ENCODE data around the gene PYDC2. TPM values are rescaled to one million over a fixed set of nuclear protein-coding genes. Genes with fewer than 3 reads are reported as not detected.

PYDC2 gene
- polyA plus RNA-seq, 2 of the 4 experiments (the other 2 are of a cell fraction) = not detected

GRCh38 chr3:191415566-191415965 lies 45.4 kb upstream of the PYDC2 start:
- 78% methylated on average over 9 of the region's 9 CpGs for WGBS (ENCODE audit: missing lambda C conversion rate)
- no peak overlapping the region for H3K27ac ChIP-seq
- no peak overlapping the region for H3K4me2 ChIP-seq
- no peak for ATAC-seq
- POLR2A ChIA-PET = no interaction called here
- DNase-seq (ENCODE audit: low read depth in 1 of 2, low spot score in 1 of 2) = no peak
- FAIRE-seq = no peak
- H3K9me3 ChIP-seq = no peaks in the 10 kb centered on the region
- H3K4me1 ChIP-seq = no peaks in the 10 kb centered on the region
- CTCF ChIA-PET = interaction anchor here (0.7 to 1.2 kb wide), 2 partner anchors 78 to 490 kb away, joined by 3 to 4 read pairs; no protein-coding TSS in a partner anchor
- H3K4me3 ChIP-seq = no peak overlapping the region
- no peak for TF ChIP-seq CBX8 (IDR thresholded peaks at IDR 0.05)
- no peak for TF ChIP-seq SREBF2 (IDR thresholded peaks at IDR 0.05)
- no peak for TF ChIP-seq HDAC2 (IDR thresholded peaks at IDR 0.05)
- no peak for TF ChIP-seq USF2 (IDR thresholded peaks at IDR 0.05)
- TF ChIP-seq ZSCAN20 (CRISPR knock-in tag; IDR thresholded peaks at IDR 0.05) = no peak
- TF ChIP-seq HOXB13 (CRISPR knock-in tag; IDR thresholded peaks at IDR 0.05; ENCODE audit: low read depth) = no peak
- no peak for TF ChIP-seq CEBPB (IDR thresholded peaks at IDR 0.05)
- no peak for TF ChIP-seq ZC3H11A (IDR thresholded peaks at IDR 0.05)

- no peak for ATAC-seq
- POLR2A ChIA-PET = no interaction called here
Measured at GRCh38 chr3:191417457-191417729, 43.6 kb upstream of the PYDC2 start.

More at GRCh38 chr3:191417457-191417729, 43.6 kb upstream of the PYDC2 start:
- no peak overlapping the region for H3K4me2 ChIP-seq
- 24% methylated on average over 6 of the region's 6 CpGs for WGBS (ENCODE audit: missing lambda C conversion rate)
- H3K4me3 ChIP-seq = no peak overlapping the region
- H3K9me3 ChIP-seq = no peaks in the 10 kb centered on the region
- H3K4me1 ChIP-seq = no peaks in the 10 kb centered on the region
- no peak for TF ChIP-seq FOSB (CRISPR knock-in tag; IDR thresholded peaks at IDR 0.05)
- TF ChIP-seq HOXA7 (CRISPR knock-in tag; IDR thresholded peaks at IDR 0.05) = no peak
- TF ChIP-seq EHF (CRISPR knock-in tag; IDR thresholded peaks at IDR 0.05) = no peak
- no peak for TF ChIP-seq REST (IDR thresholded peaks at IDR 0.05)
- no peak for TF ChIP-seq E2F6 (IDR thresholded peaks at IDR 0.05; ENCODE audit: borderline replicate concordance, low read depth)
- TF ChIP-seq PBX3 (IDR thresholded peaks at IDR 0.05) = no peak
- TF ChIP-seq HMGXB4 (CRISPR knock-in tag; IDR thresholded peaks at IDR 0.05; ENCODE audit: borderline replicate concordance) = no peak
- no peak for TF ChIP-seq ZC3H11A (IDR thresholded peaks at IDR 0.05)
- TF ChIP-seq JUN (IDR thresholded peaks at IDR 0.05) = no peak
- no peak for TF ChIP-seq ATOH8 (CRISPR knock-in tag; IDR thresholded peaks at IDR 0.05; ENCODE audit: low read depth)
- TF ChIP-seq MAX (IDR thresholded peaks at IDR 0.05) = no peak
- TF ChIP-seq TP53 (CRISPR knock-in tag; IDR thresholded peaks at IDR 0.05) = no peak
- TF ChIP-seq HEYL (CRISPR knock-in tag; IDR thresholded peaks at IDR 0.05) = no peak
- TF ChIP-seq HOXB5 (CRISPR knock-in tag; IDR thresholded peaks at IDR 0.05) = no peak
- TF ChIP-seq RAD21 (conservative IDR thresholded peaks at IDR 0.05 in 1 of 2, IDR thresholded peaks at IDR 0.05 in 1 of 2) = no peak
- TF ChIP-seq NFE2L2 (conservative IDR thresholded peaks at IDR 0.05; ENCODE audit: low read length) = no peak
- no peak for TF ChIP-seq NR3C1 (IDR thresholded peaks at IDR 0.05)
- no peak for TF ChIP-seq KDM1A (IDR thresholded peaks at IDR 0.05; ENCODE audit: low read depth)
- no peak for TF ChIP-seq CHD2 (IDR thresholded peaks at IDR 0.05; ENCODE audit: low read length, partially characterized antibody)
- no peak for TF ChIP-seq CBX8 (IDR thresholded peaks at IDR 0.05)
- DNase-seq (ENCODE audit: low read depth in 1 of 2, low spot score in 1 of 2) (no peak), FAIRE-seq (no peak)
- CTCF ChIA-PET = no interaction called here
- no peak overlapping the region for H3K27ac ChIP-seq
